NCI-H226 (cell line): ENCODE data around the gene UPP2.

Source experiments
- DNase-seq: peaks from one replicate; pipeline ENCODE4 v3.0.0-alpha.2; 2015

UPP2 gene

DNA sequence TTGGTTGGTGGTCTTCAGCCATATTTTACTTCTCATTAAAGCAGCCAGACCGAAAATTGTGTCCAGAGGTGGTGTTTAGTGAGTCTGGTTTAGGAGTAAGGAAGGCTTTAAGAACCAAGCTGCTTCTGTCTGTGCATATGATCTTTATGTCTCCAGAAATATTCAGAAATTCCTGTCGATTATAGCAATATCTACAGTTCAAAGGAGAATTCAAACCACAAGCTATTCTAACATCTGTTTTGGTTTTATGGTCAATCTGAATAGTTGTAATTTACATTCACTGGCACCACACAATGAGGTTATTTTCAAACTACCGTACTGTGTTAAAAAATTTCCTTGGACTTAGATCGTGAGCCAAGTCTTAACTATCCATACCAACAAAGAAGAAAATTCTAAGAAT lies 11.3 kb downstream of the UPP2 start:
- no peak for DNase-seq

DNA sequence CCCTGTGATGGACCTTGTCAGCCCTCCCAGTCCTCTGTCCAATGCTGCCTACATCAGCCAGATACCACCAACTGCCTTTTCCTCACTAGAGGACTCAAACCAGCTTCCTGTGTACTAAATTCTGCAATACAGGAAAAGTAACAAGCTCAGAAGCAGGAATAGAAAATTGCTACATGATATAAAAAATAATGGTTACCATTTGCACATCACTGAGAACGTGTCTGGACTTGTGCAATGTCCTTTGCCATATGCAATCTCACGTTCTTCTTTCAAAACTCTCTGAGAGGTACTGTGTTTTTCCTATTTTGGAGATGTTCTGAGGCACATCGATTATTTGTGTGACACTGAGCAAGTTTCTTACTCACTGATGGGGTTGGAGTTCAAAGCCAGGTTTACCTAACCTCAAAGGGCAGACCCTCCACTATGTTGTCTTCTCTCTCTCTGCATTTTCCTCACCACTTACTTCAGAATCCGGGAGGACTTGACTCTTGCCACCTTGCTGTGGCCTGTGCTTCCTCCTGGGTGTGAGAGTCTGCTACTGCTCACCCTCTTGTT lies 12.1 kb downstream of the UPP2 start:
- DNase-seq, result no peak

DNA sequence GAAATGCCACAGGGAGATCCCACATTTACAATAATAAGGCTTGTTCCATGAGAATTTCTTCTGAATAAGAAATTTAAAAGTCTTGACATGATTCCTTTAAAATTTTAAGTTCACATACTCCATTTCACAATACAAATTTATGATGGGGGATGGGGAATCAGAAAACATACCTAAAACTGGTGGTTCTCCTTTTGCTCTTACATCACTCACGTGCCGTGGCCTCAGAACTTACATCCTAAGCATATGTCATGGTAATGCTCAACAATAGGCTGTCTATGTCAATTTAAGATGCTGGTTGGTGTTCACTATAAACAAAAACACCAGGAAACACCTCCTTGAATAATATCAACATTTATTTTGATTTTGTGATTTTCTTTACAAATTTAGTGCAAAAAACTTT lies 12.8 kb downstream of the UPP2 start:
- no peak for DNase-seq

DNA sequence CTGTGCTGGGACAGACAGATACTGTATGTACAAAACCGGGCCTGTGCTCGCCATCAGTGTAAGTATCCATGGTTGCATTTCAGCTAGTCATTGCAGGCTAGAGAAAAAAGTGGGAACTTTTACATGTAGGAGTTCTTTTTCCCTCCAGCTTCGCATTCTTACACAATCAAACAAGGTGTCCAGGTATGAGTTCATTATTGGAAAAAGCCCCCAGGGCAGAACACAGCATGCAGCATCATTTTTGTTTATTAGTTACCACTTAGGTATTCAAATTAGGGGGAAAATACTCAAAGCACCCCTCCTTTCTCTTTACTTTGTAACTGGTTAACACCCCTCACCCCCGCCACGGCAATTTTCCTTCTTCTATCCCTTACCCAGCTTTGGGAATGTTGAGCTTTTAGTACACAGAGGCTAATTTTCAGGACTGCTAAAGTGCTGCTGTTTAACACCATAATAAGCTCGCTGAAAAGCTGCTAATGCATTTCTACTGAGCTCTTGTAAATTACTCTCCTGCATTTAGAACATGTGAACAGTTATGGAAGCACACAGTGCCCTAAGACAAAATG lies 13.6 kb downstream of the UPP2 start:
- no peak for DNase-seq

DNA sequence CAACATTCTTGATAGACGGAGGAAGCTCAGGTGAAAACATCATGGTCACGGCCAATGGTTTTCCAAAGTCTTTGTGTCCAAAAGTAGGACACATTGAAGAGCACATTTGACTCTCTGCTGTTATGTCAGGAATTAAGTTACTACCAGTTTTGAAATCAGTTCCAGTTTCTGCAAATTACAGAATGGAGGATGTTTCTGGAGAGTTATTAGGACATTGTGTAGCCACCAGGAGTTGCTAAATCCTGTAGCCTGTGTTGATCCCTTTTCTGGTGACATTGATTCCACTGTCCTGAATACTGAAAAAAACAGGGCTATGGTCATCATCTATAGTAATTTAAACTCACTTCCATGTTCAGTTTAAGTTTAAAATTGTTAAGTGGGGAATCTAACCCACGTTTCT lies 15.3 kb downstream of the UPP2 start:
- no peak for DNase-seq

DNA sequence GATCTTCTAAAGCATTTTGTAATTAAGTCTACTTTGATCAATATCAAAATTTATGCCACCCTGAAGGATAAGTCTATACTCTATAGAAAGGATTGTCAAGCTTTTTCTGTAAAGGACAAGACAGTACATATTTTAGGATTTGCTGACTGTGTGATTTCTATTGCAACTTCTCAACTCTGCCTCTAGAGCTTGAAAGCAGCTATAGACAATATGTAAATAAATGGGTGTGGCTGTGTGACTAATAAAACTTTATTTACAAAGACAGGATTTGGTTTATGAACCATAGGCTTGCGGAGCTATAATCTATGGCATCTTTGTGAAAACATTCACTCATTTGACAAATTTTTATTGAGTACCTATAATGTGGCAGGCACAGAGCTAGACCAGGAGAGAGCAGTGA lies 18.4 kb downstream of the UPP2 start:
- DNase-seq, result no peak

DNA sequence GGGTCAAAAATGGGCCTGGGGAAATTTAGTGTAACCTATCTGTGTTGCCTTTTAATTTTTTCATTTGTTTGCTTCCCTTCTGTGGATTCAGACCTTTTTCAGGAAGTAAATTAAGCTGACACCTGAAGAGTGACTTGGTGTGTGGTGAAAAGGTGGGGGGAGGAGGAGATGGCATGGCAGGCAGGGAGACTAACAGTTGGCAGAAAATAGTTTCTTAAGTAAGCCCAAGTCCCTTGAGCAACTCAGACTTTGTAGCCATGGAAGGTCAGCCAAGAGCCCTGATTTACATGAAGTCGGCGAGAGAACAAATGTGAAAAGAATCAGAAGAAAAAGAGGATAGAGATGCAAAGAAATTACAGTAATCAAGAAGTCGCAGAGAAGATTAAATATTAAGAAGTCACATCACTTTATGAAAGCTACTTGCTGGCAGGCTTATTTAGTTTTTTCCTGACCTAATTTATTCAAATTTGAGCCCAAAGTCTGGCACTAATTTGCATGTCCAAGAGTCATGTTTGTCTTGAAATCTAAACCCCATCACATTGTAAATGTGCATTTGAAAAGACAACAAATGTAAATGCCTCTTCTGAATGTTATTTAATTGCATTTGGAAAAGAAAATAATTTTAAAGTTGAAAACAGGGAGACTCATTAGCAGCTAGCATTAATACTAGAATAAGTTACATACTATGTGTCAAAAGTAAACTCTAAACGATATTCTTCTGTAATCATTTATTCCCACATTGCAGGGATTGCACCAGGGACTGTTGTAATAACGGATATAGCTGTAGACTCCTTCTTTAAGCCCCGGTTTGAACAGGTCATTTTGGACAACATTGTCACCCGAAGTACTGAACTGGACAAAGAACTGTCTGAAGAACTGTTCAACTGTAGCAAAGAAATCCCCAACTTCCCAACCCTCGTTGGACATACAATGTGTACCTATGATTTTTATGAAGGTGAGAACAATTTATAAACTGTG lies 19.3 kb downstream of the UPP2 start:
- no peak for DNase-seq

DNA sequence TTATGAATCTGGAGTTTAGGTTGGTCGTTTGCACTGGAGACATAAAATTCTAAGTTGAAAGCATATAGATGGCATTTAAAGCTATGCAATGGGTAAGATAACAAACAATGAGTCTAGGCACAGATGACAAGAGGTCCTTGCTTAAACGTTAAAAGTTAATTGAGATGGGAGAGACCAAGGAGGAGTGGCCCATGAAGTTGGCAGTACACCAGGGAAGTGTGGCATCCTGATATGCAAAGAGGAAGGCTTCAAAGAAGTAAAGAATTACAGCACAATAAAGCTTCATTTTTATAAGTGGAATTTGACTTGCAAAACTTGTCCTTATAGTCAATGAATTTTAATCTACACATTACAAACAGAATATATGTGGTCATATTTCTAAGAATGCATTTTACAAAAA lies 23.2 kb downstream of the UPP2 start:
- no peak for DNase-seq

DNA sequence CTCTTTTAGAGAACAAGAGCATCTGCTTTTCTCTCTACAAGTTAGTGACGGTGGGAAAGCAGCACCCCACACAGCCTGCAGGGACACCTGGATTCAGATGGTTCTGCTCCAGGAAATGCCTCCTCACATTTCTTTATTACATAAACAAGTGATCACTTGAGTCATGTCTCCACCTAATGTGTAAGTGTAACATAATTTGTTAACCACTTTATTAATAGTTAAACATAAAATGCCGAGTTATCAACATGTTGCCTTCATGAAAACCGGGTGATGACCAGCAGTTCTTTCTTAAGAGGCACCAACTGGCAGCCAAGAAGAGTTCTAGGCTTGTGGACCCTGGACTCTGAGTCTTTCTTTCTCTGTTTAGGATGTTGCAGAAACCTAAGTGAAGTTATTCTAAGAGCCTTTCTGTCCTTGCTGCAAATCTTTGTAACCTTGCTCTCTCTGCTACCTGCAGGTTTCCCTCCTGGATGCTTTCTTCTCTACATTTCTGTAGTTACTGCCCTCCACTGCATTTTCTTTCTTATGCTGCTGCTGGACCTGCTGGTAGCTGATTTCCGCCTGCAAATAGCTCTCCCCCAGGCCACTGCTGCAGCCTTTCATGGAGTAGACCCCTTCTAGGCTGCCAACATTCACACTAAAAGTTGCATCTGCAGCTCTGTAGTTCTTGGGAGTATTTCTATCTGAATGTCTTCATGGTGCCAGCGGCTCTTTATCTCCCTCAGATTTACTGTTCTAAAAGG lies 24.3 kb downstream of the UPP2 start:
- DNase-seq, result no peak

DNA sequence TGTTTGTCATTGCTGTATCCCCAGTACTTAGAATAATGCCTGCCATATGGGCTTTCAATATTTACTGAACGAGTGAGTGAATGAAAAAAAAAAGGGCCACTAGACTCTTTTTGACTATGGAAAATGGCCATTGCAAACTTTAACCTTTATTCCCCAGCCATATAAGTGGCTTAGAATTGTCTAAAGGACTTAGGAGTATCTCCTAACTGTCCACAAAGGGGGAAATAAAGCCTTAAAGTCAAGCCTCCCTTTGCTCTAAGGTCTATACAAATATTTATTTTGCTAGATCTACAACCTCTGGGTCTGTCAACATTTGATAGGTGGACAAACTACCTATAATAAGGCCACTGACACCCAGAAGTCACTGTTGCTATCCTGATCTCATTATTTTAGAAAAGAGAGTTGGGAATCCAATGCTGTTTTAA lies 25.7 kb downstream of the UPP2 start:
- no peak for DNase-seq

DNA sequence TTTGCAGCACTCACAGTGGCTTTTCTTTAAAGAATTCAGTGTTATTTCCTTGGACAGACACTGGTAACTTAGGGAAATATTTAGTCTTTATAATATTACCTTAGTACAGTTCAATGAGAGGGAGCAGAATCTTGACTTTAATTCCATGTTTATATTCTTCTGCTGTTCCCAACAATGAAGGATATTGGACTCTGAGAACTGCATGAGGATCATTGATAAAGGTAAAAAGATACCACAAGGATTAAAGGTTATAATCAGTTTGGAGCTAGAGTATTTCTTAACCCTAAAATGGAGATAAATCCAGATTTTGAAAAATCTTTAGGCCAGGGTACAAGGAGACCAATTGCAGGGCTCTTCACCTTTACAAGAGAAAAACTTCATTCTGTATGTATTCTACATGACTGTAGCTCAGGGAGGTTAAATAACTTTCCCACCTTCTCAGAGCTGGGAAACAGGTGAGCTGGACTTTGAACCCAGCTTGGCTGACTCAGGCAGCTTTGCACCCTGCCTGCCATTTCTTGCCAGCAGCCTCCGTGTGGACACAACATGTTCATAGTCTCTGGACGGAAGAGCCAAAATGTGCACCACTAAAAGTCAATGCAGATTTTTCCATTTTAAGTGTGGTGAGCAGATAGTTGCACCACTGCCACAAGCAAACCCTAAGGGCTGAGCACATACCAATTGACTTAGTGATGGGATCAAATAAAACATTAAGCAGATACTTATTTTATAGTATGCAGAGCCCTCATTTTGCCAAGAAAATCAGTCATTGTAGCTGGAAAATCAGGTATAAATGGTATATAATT lies 26.7 kb downstream of the UPP2 start:
- DNase-seq, result no peak

DNA sequence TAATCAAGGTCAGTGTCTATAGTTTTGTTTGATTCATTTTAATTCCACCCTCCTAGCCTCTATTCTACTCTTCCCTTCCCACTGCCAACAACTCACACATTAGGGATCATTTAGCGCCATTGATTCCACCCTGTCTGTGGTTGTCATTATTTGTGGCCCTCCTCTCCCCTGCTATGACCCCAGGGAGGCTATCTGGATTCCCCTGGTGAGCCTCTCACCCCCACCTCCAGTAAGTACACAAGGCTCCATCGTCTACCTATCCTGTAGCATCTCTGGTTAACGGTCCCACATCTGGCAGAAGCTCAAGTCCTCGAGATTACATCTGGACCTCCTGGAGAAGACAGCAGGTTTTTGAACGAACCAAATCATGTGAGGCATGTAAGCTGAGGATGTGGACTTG lies 27.4 kb downstream of the UPP2 start:
- no peak for DNase-seq

DNA sequence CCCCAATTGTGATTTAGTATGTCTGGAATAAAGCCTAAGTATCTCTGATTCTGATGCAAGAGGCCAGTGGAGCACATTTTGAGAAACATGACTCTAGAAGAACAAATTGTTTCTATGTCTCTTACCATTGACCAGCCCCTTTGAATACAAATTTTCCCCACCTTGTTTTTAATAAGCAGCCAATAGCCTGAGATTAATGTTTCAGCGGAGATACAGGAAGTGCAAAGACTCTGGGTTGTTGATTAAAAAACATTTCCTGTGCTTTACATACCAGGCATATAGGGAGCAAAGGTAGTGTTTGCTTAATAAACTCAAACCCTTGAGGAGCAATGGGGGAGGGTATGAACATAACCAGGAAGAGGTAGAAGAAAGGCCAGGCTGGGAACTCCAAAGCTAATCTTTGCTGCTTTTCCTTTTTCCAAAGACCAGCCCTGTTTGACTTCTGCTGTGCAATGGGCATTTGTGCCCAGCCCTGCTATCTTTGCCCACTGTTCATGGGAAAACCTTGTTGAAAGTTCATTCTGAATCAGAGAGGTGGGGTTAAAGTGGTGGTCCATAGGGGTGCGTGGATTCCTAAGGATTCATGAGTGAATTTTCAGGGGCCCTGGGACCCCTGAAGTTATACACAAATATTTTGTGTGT lies 29.3 kb downstream of the UPP2 start:
- no peak for DNase-seq

DNA sequence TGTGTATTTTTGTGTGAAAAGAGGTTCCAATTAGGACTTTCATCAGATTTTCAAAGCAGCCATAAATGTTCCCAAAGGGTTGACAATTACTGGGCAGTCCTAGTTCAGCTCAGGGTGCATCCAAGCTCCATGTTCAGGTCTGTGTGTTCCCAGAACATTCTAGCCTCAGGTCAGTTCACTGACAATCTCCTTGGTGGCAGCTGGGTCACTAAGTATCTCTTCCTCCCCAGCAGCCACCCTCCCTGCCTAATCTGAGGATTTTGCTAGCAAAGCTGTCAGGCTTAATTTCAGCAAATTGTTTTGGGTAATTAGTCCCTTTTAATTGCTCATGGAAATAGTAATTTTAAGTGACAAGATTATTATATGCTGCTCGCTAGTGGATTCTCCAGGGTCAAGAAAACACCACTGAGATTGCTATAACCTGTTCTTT lies 29.8 kb downstream of the UPP2 start:
- DNase-seq, result no peak

DNA sequence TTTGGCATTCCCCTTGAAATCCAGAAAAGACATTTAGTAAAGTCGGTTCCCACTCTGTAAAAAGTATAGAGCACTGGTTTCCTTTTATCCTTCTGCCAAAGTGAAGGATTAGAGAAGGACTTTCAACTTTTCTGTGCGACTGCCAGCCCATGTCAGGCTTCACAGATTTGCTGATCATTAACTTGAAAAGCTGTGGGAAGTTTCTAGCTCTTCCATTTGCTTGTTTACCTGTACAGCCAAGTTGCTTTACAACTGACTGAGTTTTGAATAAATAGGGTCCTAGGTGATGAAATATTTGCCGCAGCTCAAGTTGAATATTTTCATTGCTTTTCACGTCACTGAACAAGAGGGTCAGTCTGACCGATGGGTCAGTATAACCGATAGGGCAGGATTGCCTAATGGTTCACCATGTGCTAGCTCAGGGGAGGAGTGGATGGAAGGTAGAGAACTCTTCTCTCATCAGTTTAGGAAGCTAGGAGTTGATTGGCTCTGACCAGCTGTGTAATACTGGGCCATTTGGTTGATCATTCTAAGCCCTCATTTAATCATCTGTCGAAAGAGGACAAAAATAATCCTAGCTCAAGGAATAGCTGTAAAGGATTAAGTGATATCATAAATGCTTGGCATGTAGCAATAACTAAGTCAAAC lies 30.4 kb downstream of the UPP2 start:
- DNase-seq, result no peak

DNA sequence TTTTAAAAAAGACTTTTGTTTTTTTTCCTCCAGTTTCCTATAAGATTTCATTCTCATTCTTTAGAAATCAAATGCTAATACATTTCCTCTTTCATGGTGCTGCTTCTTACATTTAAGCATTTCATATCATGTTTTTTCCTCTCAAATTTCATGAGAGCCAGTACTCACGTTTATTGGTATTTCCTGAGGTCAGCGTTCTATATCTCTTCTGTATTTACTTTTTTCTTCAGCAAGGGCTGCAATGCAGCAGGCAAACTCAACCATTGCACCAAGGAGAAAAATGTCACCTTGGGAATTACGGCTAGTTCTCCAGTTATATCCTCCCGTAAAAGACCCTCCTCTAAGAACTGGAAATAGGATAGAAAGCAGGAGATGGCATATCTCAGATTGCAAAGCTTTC lies 32.4 kb downstream of the UPP2 start:
- no peak for DNase-seq

DNA sequence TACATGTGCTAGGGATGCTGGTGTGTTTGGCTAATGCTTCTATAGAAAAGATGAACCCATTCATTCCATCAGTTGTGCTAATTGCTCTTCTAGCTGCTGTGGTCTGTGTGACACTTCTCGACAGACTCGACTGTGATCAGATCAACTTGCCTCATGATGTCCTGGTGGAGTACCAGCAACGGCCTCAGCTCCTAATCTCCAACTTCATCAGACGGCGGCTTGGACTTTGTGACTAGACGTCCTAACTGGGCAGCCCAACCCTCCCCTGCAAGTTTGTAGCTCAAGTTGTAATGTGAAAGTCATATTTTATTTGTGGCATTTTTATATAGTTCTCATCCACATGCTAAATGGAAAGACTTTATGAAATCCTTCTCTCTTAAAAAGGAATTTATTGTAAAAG lies 33.0 kb downstream of the UPP2 start:
- DNase-seq, result no peak

DNA sequence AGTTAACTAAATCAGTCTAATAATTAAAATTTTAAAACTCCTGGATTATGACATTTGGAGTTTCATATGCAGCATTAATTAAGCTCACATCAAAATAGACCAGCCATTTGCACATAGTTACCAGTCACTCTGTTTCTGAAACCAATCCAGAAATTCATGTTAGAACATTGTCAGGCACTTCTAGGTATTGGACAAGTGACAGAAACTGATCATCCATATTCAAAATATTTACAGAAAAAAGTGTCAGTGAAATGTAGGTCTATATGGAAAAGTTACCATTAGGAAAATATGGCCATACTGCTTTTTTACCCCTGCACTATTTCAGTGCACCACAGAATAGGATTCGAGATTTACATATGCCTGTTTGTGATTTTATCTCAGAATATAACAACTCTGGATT lies 33.4 kb downstream of the UPP2 start:
- no peak for DNase-seq

DNA sequence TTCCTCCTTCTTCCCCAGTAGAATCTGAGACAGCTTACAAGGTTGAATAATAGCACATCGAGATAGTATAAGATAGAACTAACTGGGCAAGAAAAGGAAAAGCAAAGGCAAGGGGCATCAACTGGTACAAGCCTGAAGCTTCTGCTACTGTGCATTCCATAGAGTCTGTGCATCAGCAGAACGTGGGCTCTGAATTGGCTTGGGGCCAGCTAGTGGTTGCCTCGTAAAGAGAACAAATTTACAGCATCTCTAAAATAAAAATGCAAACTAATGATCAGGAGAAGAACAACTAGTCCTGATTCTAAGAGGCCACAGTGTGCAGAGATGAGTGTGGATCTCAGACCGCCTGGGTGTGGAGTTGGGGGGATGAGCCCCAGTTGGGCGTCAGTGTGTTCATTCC lies 36.6 kb downstream of the UPP2 start:
- no peak for DNase-seq

DNA sequence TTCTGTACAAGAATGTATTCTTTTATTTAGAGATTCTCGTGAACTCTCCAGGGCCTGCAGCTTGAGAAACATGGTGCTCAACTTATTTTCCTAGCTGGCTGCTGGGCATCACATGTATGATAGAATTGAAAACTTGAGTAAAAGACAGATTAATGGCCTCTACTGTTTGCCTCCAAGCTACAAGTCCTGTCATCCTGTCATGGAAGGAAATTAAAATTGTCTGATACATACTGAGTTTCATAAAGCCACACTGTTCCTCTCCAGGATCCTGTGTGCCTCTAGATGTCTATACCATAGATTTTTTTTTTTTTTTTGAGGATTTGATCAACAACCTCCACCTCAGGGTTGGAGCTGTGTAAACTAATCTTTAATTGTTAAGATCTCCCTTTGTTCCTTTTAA lies 38.5 kb downstream of the UPP2 start:
- DNase-seq, result no peak

DNA sequence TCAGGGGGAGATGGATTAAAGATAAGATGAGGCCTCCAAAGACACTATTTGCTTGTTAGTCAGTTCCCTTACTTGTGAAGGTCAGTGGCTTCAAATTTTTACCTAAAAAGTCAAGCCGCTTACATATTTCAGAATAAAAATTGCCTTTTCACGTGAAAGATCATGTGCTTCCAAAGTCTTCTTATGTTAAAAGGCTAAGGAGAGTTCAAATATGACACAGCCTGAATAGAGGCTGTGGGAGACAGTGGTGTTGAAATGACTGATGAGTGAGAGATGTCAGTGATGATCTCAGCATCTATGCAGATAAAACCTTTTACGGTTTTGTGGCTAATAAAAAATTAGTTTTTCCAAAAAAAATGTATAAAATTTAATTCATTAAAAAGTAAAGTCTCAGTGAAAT lies 40.5 kb downstream of the UPP2 start:
- peak; percentile 69 for DNase-seq
